GM18867 (cell line): ENCODE data around the gene OR2AE1.
"Not testable (repeated sequence)": the region's sequence is repeated elsewhere in the genome, so short reads cannot be mapped to it uniquely, and the experiment has no call there.

Experiments used
- ATAC-seq: cut with Tn5 transposase; IDR thresholded peaks from one replicate; pipeline ENCODE4 v1.9.1; 2021; ENCODE audit warnings: mild to moderate bottlenecking, moderate library complexity; ENCODE audit not compliant: unreplicated experiment

OR2AE1 gene

DNA sequence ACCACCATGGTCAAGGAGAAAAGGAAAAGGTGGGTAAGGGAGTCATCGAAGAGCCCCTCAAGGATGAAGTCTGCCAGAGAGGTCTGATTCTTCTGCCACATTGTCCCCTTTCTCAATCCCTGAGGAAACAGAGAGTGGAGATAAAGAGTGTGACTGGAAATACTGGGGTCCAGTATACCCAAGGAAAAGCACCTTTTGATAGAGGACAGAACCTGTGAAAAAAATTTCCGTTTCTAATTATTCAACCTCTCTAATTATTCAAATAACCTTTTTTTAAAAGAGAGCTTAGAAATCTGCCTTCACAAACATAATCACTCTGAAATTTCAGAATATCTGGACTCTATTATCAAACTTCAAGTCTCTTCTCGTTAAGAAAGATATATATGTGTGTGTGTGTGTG is at the start of gene OR2AE1:
OR2AE1 (minus strand) TSS at position 101 of the 400 bp plus-strand sequence; CDS start at position 101, 0 bp downstream.
- ATAC-seq, result no peak

GRCh38 chr7:99926321-99926720 is 49.5 kb upstream of the OR2AE1 start:
- ATAC-seq, result no peak

GRCh38 chr7:99923200-99923599 is 46.4 kb upstream of the OR2AE1 start:
- no peak for ATAC-seq

DNA sequence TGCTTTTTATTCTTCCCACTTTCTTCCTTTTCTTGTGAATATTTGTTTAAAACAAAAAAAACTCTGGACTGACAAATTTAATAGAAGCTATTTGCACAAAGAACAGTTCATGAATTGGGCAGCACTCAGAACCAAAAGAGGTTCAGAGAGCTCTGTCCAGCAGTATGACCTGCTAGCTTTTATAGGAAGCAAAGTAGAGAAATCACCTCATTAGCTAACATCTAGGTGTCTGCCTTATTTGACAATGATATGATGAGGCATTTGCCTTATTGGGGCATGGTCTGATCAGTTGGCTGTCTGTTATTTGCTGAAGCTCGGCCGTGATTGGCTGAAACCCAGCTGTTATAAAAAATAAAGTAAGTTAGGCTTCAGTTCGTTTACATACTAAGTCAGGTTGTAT is 43.3 kb upstream of the OR2AE1 start:
- ATAC-seq, result no peak

DNA sequence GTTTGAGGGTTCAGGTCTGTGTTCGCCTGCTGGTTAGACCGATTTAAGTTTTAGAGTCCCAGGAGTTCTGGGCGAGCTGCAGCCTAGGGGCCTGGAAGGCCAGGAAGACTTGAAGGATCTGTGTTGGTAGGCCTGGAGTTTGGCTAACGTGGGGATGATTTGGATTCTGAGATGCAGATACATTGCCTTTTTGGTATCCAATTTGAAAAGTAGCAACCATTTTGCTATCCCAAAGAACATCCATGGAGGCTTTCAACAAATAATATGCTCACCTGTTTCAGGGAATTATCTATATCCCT is 42.9 kb upstream of the OR2AE1 start:
- ATAC-seq, result no peak

DNA sequence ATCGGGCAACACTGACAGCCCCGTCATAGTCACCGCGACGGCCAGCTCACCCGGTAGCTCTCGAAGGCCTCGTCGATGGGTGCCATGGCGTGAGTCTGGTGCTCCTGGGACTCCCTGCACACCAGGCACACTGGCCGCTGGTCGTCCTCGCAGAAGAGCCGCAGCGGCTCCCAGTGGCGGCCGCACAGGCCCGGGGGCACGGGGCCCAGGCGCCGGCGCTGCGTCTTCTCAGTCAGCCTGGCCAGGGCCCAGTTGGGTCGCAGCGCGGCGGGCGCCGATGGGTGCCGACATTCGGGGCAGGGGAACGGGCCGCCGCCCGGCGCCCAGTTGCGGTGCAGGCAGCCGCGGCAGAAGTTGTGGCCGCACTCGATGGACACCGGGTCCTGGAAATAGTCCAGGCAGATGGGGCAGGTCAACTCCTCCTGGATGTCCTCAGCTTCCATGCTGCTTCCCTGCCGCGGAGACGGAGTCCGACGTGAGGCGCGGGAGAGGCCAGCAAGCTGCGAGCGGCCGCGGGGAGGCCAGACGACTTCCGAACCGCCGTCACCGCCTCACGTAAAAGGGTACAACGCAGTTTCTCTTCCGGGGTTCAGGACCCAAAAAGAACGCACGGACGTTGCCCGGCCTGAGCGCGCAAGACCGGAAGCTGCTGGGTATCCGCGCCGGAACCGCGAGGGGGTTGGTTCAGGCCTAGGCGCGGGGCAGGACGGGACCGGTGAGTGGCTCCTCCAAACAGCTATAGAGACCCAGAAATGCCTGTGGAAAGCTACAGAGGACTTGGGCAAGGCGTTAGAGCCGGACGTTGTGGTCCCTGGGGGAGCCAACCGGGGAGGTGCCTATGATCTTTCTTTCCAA is 42.4 kb upstream of the OR2AE1 start, which contains the start of gene TRIM4:
TRIM4 (minus strand) TSS at position 572 of the 855 bp plus-strand sequence; CDS start at position 443, 129 bp downstream.
- ATAC-seq, result peak; percentile 96

DNA sequence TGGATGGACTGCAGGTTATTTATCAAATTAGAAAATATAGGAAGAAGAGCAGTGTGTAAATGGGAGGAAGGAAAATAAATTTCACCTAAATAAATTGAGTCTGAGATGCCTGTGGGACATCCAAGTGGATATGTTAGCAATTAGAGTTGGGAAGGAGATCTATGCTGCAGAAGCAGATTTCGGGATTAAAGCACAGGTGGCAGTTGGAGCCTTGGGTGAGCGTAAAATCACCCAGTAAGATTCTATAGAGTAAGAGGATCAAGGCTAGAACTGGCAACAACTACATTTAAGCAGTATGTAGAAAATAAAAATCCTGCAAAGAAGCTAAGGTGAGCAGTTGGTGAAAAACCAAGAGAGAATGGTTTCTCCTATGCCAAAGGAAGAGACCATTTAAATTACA is 34.1 kb upstream of the OR2AE1 start:
- no peak for ATAC-seq

- ATAC-seq, result no peak
Measured at GRCh38 chr7:99901581-99901980, 24.7 kb upstream of the OR2AE1 start.

GRCh38 chr7:99899830-99900519 is 23.1 kb upstream of the OR2AE1 start:
- ATAC-seq, result no peak

GRCh38 chr7:99898836-99899235 is 22.0 kb upstream of the OR2AE1 start:
- no peak for ATAC-seq

GRCh38 chr7:99898023-99898357 is 21.2 kb upstream of the OR2AE1 start:
- ATAC-seq, result no peak

DNA sequence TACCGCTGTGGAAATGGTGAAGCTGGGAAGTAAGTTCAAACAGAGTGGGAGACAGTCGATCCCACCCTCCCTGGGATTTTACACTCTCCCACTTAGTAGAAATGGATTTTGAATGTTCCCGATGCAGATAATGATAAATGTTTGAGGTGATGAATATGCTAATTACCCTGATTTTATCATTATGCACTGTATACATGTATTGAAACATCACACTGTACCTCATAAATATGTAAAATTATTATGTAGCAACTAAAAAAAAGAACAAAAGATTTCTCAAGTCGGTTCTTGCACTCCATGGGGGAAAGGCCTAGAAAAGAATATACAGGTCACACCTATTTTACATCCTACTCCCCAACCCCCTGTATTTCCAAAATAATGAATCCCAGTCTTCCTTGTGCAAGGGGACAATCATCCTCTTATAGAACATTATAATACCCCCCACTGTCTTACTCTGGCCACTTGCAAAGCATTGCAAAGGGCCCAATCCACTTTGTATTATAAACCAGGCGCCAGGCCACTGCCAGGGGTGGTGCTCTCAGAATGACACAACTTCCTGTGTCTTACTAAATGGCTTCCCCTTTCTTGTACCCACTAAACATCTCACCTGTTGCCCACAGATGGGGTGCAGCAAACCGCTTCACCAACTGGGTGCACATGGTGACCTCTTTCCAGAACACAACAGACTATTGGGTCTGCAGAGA is 20.6 kb upstream of the OR2AE1 start:
- ATAC-seq, result no peak

DNA sequence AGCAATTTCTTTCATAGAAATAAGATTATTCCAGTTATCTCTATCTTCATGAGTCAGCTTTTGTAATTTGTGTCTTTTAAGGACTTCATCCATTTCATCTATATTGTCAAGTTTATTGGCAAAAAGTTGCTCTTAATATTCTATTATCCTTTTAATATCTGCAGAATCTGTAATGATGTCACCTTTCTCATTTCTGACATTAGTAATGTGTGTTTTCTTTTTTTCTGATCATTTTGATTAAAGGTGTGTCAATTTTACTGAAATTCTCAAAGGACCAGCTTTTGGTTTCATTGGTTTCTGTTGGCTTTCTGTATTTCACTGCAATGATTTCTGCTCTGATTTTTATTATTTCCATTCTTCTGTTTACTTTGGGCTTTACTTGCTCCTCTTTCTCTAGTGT is 17.9 kb upstream of the OR2AE1 start:
- ATAC-seq, result no peak

GRCh38 chr7:99893280-99893679 is 16.4 kb upstream of the OR2AE1 start:
- no peak for ATAC-seq

DNA sequence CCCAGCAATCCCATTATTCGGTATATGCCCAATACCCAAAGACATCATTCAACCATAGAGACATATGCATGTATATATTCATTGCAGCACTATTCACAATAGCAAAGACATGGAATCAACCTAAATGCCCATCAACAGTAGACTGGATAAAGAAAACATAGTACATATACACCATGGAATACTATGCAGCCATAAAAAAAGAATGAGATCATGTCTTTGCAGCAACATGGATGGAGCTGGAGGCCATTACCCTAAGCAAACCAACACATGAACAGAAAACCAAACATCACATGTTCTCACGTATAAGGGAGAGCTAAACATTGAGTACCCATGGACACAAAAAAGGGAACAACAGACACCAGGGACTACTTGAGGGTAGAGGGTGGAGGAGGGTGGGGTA is 13.5 kb upstream of the OR2AE1 start:
- ATAC-seq, result not testable (repeated sequence)

DNA sequence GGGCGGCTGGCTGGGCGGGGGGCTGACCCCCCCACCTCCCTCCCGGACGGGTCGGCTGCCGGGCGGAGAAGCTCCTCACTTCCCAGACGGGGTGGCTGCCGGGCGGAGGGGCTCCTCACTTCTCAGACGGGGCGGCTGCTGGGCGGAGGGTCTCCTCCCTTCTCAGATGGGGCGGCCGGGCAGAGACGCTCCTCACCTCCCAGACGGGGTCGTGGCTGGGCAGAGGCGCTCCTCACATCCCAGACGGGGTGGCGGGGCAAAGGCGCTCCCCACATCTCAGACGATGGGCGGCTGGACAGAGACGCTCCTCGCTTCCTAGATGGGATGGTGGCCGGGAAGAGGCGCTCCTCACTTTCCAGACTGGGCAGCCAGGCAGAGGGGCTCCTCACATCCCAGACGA is 11.5 kb upstream of the OR2AE1 start:
- not testable (repeated sequence) for ATAC-seq

DNA sequence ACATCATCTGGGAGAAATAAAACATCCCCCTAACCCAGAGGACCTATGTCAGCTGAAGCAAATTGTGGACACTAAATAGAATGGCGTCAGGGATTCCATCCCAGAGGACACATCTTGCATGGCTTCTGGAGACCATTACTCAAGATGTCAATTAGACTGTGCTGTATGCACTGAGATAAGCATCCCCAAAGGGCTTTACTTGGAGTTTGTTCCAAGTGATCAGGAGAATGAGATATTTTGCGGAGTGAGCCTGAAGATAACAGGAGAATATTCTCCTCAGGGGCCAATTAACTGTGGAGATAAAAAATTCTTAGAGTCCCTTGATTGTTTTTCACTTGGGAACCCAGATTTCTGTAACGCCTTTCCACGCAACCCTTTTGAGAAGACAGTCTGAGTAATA is 4.5 kb upstream of the OR2AE1 start:
- no peak for ATAC-seq

DNA sequence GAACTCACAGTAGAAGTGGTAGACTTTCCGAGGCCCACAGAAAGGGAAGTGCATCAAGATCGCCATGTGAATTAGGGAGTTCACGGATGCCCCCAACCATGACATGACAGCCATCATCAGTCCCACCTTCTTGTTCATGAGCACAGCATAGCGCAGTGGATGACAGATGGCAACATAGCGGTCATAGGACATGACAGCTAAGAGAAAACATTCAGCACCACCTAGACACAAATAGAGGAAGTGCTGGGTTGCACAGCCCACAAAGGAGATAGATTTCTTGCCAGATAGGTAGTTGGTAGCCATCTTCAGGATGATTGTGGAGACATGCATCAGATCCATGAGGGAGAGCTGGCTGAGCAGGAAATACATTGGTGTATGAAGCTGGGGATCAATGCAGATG is 342 bp downstream of the OR2AE1 start:
- ATAC-seq, result no peak

GRCh38 chr7:99868246-99868645 is 8.6 kb downstream of the OR2AE1 start:
- ATAC-seq, result no peak

DNA sequence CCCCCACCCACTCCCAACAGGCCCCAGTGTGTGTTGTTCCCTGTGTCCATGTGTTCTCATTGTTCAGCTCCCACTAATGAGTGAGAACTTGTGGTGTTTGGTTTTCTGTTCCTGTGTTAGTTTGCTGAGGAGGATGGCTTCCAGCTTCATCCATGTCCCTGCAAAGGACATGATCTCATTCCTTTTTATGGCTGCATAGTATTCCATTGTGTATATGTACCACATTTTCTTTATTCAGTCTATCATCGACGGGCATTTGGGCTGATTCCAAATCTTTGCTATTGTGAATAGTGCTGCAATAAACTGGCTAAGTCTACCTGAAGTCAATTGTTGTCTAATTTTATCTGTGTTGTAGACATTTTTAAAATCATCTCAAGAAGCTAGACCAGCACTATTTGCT is 9.4 kb downstream of the OR2AE1 start:
- not testable (repeated sequence) for ATAC-seq

DNA sequence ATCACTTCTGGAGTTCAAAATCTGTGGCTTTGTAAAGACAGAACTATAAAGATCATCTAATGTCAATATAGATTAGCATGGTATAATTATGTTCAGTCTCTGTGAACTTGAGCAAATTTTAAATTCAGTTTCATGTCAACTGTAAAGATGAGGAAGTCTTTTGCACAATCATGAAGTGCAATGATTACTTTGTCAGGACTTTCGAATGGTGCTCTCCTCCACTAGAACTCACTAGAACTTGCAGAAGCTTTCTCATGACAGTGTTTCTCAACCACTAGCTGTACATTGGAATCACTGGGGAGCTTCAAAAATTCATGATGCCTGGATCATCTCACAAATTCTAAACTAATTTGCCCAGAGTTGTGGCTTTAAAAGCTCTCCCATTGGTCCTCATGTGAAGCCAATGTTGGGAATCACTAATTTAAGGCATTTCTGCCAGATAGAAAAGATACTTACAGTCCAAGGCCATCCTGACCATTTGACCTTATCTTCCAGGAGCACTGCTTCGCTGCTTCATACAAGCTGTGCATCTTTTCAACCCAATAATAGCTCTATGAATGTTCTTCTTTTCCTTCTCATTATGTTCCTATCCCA is 12.9 kb downstream of the OR2AE1 start:
- no peak for ATAC-seq
